HG03139 (cell line): ENCODE measurements around the gene NFE2L2.
"Not testable (repeated sequence)": the region's sequence is repeated elsewhere in the genome, so short reads cannot be mapped to it uniquely, and the experiment has no call there.

Source experiments
- ATAC-seq: cut with Tn5 transposase; IDR thresholded peaks from one replicate; pipeline ENCODE4 v1.9.1; 2021; ENCODE audit not compliant: unreplicated experiment

Gene NFE2L2

DNA sequence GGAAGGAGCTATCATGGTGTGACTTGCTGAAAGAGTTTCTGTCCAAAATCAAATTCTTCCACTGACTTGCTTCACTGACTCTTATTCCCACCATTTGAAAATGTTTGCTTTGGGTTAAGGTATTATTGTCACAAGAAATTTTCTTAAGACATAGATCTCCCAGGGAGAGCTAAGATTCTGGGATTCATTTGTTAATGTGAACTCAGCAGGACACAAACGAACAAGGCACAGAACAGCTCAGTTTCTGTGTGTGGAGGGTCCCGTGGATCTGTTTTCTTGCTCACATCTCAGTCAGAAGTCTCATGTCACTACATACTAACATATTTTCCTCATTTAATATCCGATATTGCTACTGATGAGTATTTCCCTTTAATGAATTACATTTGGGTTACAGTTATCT, 60.1 kb downstream of the NFE2L2 start:
- ATAC-seq = no peak

DNA sequence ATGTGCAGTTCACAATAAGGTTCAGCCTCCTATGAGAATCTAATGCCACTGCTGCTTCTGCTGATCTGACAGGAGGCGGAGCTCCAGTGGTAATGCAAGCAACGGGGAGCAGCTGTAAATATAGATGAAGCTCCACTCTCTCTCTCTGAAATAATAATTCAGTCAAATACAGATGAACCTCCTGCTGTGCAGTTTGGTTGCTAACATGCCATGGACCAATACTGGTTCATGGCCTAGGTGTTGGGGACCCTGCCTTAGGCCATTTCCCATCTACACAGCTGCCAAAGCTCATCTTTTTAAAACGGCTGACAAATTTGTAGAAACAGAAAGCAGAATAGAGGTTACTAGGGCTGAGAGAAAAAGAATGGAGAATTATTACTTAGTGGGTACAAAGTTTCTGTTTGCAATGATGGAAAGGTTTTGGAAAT, 62.6 kb downstream of the NFE2L2 start:
- no peak for ATAC-seq

DNA sequence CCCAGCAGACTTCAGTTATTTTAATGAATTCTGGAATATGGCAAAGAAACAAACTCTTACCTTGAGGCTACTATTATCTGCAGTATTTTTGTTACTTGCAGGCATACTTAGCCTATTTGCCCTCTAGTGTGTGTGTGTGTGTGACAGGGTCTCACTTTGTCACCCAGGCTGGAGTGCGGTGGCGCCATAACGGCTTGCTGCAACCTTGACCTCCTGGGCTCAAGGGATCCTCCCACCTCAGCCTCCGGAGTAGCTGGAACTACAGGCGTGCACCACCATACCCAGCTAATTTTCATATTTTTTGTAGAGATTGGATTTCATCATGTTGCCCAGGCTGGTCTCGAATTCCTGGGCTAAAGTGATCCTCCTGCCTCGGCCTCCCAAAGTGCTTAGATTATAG, 64.1 kb downstream of the NFE2L2 start:
- ATAC-seq = not testable (repeated sequence)

DNA sequence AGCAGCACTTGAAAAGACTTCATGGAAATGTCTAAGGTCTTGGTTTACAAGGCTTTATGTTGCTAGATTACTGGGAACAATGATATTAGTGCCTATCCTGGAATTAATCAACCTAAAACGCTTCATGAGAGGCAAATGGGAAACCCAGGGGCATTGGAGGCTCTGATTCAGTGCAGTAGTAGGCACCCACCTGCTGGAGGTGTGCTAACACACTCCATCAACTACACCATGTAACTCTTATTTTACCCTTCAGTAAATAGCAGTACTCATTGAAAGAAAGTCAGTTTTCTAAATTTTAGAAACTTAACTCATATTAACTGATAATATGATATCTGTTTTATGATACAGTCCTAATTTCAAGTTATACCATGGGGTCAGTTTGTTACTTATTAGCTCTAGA, 69.3 kb downstream of the NFE2L2 start:
- ATAC-seq = no peak

DNA sequence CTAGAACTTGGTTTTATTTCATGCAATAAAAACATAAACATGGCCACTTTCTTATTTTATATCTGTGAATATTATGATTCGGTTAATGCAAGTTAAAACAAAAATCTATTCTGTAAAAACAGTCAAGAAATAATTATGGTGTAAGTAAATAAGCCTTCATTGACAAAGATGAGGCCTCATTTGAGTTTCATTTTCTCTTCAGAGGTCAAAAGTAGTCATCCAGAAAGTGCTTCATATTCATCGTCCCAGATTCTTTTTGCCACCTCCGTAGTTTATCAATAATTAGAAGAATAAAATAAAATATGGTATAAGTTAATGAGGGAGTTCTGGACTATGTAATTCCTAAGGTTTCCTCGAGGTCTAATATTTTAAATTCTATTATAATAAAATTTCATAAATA, 71.3 kb downstream of the NFE2L2 start:
- ATAC-seq = no peak

DNA sequence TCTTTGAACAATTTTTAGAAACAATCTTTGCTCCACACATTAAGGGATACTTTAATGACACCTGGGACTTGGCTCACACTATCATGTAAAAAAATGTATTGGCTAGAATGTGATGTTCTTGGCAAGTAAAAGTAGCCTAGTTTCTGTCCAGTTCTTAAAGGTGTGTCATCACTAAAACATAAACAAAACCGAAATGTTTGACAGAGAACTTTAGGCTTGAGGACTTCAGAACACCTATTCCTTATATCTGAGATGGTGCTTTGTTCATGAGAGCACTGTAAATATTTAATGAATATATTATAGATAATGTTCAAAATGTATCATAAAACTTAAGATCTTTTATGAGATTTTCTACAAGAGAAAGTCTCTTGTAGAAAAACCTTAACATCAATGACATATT, 71.7 kb downstream of the NFE2L2 start:
- ATAC-seq = no peak

DNA sequence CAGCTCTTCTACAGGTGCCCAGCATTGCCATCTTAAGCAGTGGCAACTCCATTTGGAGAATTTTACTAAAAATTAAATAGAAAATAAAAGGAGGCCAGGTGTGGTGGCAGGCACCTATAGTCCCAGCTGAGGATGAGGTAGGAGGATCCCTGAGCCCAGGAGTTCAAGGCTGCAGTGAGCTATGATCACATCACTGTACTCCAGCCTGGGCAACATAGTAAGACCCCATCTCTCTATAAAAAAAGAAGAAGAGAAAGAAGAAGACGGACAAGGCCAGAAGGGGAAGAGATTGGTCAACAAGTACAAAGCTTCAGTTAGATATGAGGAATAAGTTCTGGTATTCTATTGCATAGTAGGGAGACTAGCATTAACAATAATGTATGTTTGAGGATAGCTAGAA, 73.6 kb downstream of the NFE2L2 start:
- ATAC-seq = no peak

DNA sequence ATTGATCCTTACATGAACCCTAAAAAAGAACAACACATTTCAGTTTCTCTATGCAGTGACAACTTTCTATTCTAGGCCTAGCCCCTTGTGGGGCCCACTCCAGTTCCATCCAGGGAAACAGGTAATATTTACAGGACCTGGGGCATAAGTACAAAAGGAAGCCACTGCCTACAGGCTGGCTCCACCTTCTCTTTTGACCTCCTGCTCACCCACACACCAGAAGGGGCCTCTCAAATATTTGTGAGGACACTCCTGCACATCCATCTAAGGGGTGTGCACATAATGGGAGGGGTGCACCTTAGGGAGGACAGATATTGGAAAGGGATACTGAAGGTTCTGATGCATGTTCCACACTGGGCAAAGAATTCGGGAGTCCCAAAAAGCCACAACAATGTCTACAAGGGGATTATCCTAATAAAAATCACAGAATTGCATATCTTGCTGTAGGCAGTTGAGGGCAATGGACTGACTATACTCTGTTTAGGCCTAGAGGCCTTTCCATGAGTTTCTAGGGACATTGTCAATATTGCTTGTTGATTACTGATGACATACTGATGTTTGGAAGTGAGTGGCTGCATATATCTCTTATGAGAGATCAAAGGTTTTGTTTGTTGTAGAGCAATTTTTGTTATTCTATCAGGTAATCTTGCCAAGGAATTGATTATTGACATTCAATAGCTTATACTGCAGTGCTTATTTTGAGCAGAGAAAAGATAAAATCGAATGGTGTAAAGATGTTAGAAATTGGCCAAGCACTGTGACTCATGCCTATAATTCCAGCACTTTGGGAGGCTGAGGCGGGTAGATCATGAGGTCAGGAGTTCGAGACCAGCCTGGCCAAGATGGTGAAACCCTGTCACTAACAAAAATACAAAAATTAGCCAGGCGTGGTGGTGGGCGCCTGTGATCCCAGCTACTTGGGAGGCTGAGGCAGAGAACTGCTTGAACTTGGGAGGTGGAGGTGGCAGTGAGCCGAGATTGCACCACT, 75.8 kb downstream of the NFE2L2 start:
- ATAC-seq = no peak

DNA sequence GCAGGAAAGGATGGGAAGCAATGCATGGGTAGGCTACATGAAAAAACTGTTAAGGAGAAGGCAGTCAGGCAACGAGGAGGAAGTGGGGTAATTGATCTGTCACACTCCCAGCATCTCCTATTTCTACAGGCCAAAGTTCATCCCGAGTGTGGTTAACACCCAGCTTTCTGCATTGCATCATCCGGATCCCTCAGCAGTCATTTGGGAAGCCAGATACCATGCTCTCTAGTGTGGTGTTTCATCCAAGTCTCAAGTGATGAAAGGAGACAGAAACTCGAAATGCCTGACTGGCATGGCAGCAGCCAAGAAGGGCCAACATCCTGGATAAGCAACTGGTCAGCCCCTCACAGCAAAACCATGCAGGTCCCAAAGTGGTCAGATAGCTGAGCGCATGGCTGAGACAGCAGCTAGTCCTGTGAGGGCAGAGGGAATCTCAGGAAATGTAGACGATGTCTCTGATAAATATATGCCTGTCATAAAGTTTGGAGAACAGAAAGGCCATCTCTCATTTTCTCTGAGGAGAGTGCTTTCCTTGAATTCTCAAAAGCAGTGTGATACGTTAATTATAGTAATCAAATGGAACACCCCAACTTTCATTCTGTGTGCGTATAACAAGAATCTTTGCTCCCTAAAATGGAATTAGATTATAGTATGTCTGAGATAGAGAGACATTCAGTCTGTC, 76.8 kb downstream of the NFE2L2 start:
- no peak for ATAC-seq

DNA sequence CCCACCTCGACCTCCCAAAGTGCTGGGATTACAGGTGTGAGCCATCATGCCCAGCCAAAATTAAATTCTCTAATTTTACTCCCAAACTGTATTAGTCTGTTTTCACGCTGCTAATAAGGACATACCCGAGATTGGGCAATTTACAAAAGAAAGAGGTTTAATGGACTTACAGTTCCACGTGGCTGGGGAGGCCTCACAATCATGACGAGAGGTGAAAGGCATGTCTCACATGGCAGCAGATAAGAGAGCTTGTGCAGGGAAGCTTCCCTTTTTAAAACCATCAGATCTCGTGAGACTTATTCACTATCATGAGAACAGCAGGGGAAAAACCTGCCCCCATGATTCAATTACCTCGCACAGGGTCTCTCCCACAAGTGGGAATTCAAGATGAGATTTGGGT, 78.5 kb downstream of the NFE2L2 start:
- ATAC-seq = not testable (repeated sequence)

DNA sequence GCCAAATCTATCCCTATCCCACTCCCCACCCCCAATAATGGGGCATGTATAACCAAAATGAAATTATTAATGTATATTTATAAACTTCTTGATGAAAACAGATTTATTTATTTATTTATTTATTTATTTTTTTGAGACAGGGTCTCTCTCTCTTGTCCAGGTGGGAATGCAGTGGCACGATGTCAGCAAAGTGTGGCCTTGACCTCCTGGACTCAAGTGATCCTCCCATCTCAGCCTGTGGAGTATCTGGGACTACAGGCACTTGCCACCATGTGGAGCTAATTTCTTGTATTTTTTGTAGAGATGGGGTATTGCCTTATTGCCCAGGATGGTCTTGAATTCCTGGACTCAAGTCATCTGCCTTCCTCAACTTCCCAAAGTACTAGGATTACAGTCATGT, 79.9 kb downstream of the NFE2L2 start:
- no peak for ATAC-seq

DNA sequence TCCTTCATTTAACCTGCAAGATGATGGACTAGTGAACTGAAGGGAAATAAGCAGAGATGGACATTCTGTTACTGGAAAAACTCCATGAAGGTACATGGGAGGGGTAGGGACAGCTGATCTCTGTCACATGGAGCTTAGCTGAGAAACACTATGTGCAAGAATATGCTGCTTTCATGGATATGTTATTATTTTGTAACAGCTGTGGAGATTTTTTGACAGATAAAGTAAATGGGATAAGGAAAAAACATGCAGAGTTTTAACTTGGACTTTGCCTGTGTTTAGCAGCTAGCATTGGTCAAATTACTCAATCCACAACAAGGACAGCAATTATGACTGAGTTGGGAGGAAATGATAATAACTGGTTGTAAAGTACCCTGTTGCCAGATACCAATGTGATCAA, 80.7 kb downstream of the NFE2L2 start:
- no peak for ATAC-seq
